ENCODE results near the gene PPP6C.
"Not testable (repeated sequence)": the region's sequence is repeated elsewhere in the genome, so short reads cannot be mapped to it uniquely, and the experiment has no call there.

Gene PPP6C

GRCh38 chr9:125181756-125182155 is 7.8 kb downstream of the PPP6C start:
- DNase-seq, result not testable (repeated sequence)

- DNase-seq, result no peak
Observed at GRCh38 chr9:125180876-125181275, 8.7 kb downstream of the PPP6C start.

- not testable (repeated sequence) for DNase-seq
Observed at GRCh38 chr9:125179776-125180175, 9.8 kb downstream of the PPP6C start.

- DNase-seq, result no peak
Observed at GRCh38 chr9:125177888-125178287, 11.7 kb downstream of the PPP6C start.

- DNase-seq, result no peak
Observed at GRCh38 chr9:125176636-125177035, 13.0 kb downstream of the PPP6C start.

GRCh38 chr9:125172031-125172755 is 17.4 kb downstream of the PPP6C start:
- no peak for DNase-seq

GRCh38 chr9:125169895-125170294 is 19.7 kb downstream of the PPP6C start:
- no peak for DNase-seq

GRCh38 chr9:125166762-125167161 is 22.8 kb downstream of the PPP6C start:
- no peak for DNase-seq

GRCh38 chr9:125162891-125163290 is 26.7 kb downstream of the PPP6C start:
- DNase-seq, result not testable (repeated sequence)

- DNase-seq, result no peak
Observed at GRCh38 chr9:125161284-125161918, 28.2 kb downstream of the PPP6C start.

GRCh38 chr9:125160750-125161149 is 28.9 kb downstream of the PPP6C start:
- no peak for DNase-seq

GRCh38 chr9:125156551-125156950 is 33.1 kb downstream of the PPP6C start:
- no peak for DNase-seq

GRCh38 chr9:125153712-125154367 is 35.8 kb downstream of the PPP6C start:
- DNase-seq, result no peak

GRCh38 chr9:125151730-125152129 is 37.9 kb downstream of the PPP6C start:
- DNase-seq, result no peak

GRCh38 chr9:125150349-125151245 is 39.0 kb downstream of the PPP6C start:
- no peak for DNase-seq

GRCh38 chr9:125147401-125147951 is 42.1 kb downstream of the PPP6C start:
- DNase-seq, result no peak

- DNase-seq, result no peak
Observed at GRCh38 chr9:125146247-125146646, 43.4 kb downstream of the PPP6C start.

- no peak for DNase-seq
Observed at GRCh38 chr9:125145425-125145824, 44.2 kb downstream of the PPP6C start.

GRCh38 chr9:125143377-125144090 is 46.1 kb downstream of the PPP6C start, which contains the start of gene SCAI:
SCAI (minus strand) TSS chr9:125143528; CDS start chr9:125143437, 91 bp downstream.
- peak; percentile 98 to 99 for DNase-seq

- DNase-seq, result peak; percentile 25 to 30
Observed at GRCh38 chr9:125142560-125143376, 46.8 kb downstream of the PPP6C start.

- DNase-seq, result no peak
Observed at GRCh38 chr9:125141751-125142150, 47.9 kb downstream of the PPP6C start.

Measured in activated T-cell treated with anti-CD3 and anti-CD28 coated beads, Interleukin-2, amount 50 U/mL, for 48 hours (primary cell).